ENCODE measurements around the gene TRIM21.
"Not testable (repeated sequence)": the region's sequence is repeated elsewhere in the genome, so short reads cannot be mapped to it uniquely, and the experiment has no call there.

Gene TRIM21

GRCh38 chr11:4393209-4393857, at the start of gene TRIM21:
TSS of gene TRIM21 (minus strand) at chr11:4393702. CDS start at chr11:4390409, 3,293 bp downstream.
- in situ Hi-C loops (cut with MboI; ENCODE audit: low pct_unique_long_range_greater_than_20kb, low sequenced_read_pairs), result no loop called here
- DNase-seq, result peak; percentile 98

DNA sequence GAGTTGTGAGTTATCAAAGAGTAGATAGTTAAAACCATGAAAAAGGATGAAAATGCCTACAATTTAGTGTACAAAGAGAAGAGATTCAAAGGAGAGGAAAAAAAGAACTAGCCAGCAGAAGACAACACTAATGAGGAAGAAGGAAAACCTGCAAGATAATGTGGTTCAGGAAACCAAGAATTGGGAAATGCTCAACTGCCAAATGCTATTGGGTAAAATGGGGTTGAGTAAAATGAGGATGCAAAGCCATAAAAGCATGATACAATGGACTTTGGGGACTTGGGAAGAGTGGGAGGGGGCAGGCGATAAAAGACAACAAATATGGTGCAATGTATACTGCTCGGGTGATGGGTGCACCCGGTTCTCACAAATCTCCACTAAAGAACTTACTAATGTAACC, 48.0 kb upstream of the TRIM21 start:
- DNase-seq, result peak; percentile 33
- in situ Hi-C loops (cut with MboI; ENCODE audit: low pct_unique_long_range_greater_than_20kb, low sequenced_read_pairs), result no loop called here

DNA sequence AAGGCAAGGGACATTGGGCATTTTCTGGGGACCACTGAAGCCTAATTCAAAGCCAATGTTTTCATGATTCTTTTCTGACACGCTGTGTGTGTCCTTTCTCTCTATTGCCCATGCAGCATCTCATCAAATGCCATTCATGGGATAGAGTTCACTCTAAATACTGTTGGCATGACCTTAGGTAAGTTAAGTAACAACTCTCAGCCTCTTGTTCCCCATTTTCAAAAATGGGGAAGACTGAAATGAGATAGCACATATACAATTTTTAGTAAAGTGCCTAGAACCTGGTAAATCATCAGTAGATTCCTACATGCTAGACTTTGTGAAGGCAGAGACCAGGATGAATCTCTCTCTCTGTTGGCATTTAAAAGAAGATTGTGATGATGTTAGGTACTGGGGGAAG, 42.9 kb upstream of the TRIM21 start:
- no peak for DNase-seq
- in situ Hi-C loops (cut with MboI; ENCODE audit: low pct_unique_long_range_greater_than_20kb, low sequenced_read_pairs), result no loop called here

DNA sequence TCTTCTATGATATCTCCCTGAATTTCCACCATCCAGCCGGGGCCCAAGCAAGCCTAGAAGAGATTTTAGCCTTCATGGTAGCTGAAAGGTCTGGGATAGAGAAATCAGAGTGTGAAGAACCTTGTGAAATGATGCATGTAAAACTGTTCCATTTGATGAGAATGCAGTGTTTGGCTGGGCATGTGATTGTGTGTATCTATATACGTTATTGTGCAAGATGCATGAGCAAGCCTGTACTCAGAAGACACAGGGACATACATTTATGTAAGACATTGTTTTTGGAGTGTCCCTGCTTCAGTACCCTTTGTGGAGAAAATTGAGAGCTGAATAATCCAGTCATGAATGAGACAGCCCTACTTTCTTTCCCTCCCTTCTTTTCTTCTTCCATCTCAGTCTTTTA, 40.4 kb upstream of the TRIM21 start:
- no peak for DNase-seq

GRCh38 chr11:4430051-4430450, 36.5 kb upstream of the TRIM21 start:
- in situ Hi-C loops (cut with MboI; ENCODE audit: low pct_unique_long_range_greater_than_20kb, low sequenced_read_pairs), result no loop called here
- DNase-seq, result no peak

More for the DNA sequence above, 40.4 kb upstream of the TRIM21 start:
- in situ Hi-C loops (cut with MboI; ENCODE audit: low pct_unique_long_range_greater_than_20kb, low sequenced_read_pairs), result no loop called here

- in situ Hi-C loops (cut with MboI; ENCODE audit: low pct_unique_long_range_greater_than_20kb, low sequenced_read_pairs), result no loop called here
- DNase-seq, result no peak
Observed at GRCh38 chr11:4418403-4418802, 24.9 kb upstream of the TRIM21 start.

DNA sequence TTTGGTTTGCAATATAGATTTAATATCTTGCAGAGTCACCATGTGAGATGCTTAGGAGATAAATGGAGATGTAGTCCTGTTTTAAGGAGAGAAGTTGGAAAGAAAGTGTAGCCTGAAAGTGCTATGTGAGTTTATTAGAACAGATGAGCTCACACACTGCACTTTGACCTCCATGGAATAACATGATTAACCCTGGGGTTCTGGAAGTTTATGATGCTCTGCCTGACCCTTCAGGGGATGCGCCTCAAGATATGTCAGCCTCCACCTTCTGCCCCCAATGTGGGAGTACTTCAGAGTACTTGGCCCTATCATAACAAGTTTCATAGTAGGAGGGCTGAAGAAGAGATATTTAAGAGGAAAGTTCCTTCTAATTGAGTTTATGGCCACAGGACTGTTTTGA, 23.3 kb upstream of the TRIM21 start:
- in situ Hi-C loops (cut with MboI; ENCODE audit: low pct_unique_long_range_greater_than_20kb, low sequenced_read_pairs), result no loop called here
- no peak for DNase-seq

GRCh38 chr11:4416306-4416705, 22.8 kb upstream of the TRIM21 start:
- in situ Hi-C loops (cut with MboI; ENCODE audit: low pct_unique_long_range_greater_than_20kb, low sequenced_read_pairs), result no loop called here
- no peak for DNase-seq

DNA sequence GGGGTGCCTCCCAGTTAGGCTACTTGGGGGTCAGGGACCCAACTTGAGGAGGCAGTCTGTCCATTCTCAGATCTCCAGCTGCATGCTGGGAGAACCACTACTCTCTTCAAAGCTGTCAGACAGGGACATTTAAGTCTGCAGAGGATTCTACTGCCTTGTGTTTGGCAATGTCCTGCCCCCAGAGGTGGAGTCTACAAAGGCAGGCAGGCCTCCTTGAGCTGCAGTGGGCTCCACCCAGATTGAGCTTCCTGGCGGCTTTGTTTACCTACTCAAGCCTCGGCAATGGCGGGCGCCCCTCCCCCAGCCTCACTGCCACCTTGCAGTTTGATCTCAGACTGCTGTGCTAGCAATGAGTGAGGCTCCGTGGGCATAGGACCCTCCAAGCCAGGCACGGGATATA, 12.7 kb upstream of the TRIM21 start:
- in situ Hi-C loops (cut with MboI; ENCODE audit: low pct_unique_long_range_greater_than_20kb, low sequenced_read_pairs); DNase-seq: not testable (repeated sequence)

DNA sequence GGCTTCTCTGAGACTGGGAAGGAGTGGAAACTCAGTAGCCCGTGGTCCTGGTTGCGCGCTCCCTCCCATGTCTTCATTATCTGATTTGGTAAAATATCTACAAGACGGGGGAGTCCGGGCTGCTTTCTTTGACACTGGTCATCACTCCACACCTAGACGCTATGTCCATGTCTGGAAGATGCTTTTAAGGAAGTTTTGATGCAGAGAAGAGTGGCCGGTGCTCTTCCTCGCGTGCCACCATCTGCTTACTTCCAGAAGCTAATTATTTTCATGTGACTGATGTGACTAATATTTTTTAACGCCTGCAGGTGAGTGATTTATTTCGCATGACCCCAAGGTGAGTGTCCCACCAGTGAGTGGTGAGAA, 339 bp upstream of the TRIM21 start:
- DNase-seq, result no peak

GRCh38 chr11:4388221-4388620, 5.3 kb downstream of the TRIM21 start:
- no peak for DNase-seq
- in situ Hi-C loops (cut with MboI; ENCODE audit: low pct_unique_long_range_greater_than_20kb, low sequenced_read_pairs), result no loop called here

More for the DNA sequence above, 339 bp upstream of the TRIM21 start:
- in situ Hi-C loops (cut with MboI; ENCODE audit: low pct_unique_long_range_greater_than_20kb, low sequenced_read_pairs), result no loop called here

- DNase-seq, result no peak
- in situ Hi-C loops (cut with MboI; ENCODE audit: low pct_unique_long_range_greater_than_20kb, low sequenced_read_pairs), result no loop called here
Observed at GRCh38 chr11:4385978-4386740, 7.3 kb downstream of the TRIM21 start.

DNA sequence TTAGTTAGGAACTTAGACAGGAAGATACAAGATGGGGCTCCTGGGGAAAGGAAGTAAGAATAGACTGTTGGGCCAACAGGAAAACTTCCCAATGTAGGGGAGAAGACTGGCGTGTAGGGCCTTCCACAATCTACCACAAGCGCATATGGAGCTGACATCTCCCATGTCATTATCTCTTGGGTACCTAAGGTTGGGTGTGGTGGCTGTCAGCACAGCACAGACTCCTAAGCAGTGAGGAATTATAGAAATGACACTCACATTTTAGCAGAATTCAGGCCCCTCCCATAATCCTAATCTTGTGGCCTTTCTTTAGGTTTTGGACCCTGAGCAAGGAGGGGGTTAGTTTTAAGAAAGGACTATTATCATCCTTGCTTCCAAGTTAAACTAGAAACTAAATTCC, 11.6 kb downstream of the TRIM21 start:
- DNase-seq, result no peak
- in situ Hi-C loops (cut with MboI; ENCODE audit: low pct_unique_long_range_greater_than_20kb, low sequenced_read_pairs), result no loop called here

DNA sequence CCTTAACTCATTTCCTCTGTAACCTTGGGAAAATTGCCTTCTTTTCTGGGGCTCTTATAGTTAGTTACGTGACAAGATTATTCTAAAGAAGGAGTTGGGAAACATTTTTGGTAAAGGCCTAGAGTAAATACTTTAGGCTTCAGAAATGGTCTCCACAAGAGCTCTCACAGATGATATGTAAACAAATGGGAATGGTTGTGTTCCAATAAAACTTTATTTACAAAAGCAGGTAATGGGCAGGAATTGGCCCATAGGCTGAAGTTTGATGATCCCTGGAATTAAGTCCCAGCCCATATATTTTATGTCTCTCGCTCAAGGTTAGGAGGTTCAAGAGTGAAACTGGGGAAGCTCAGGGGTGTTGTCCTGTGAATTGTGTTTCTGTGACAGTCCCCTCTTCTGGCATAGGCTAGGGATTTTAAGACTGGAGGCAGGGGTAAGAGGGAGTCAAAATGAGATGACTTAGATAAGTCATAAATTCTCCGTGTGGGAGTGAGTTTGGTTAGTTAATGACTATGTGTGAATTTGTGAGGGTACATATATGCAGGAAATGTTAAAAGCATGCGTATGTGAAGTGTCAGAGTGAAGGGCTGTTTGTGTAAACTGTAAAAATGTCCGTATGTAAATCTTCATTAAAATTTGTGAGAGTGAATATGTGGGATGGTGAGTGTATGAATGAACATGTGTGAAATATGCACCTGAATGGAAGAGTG, 17.9 kb downstream of the TRIM21 start:
- in situ Hi-C loops (cut with MboI; ENCODE audit: low pct_unique_long_range_greater_than_20kb, low sequenced_read_pairs), result no loop called here
- DNase-seq, result no peak

- in situ Hi-C loops (cut with MboI; ENCODE audit: low pct_unique_long_range_greater_than_20kb, low sequenced_read_pairs), result no loop called here
- DNase-seq, result no peak
Observed at GRCh38 chr11:4370166-4370565, 23.3 kb downstream of the TRIM21 start.

GRCh38 chr11:4368286-4368685, 25.2 kb downstream of the TRIM21 start, which contains the start of gene OR52B4:
TSS of gene OR52B4 (minus strand) at chr11:4368386. CDS start at chr11:4368295, 91 bp downstream.
- in situ Hi-C loops (cut with MboI; ENCODE audit: low pct_unique_long_range_greater_than_20kb, low sequenced_read_pairs), result no loop called here
- no peak for DNase-seq

GRCh38 chr11:4348142-4348541, 45.4 kb downstream of the TRIM21 start:
- in situ Hi-C loops (cut with MboI; ENCODE audit: low pct_unique_long_range_greater_than_20kb, low sequenced_read_pairs), result not testable (repeated sequence)

GRCh38 chr11:4345366-4345765, 48.1 kb downstream of the TRIM21 start:
- in situ Hi-C loops (cut with MboI; ENCODE audit: low pct_unique_long_range_greater_than_20kb, low sequenced_read_pairs); DNase-seq: not testable (repeated sequence)

More at GRCh38 chr11:4348142-4348541, 45.4 kb downstream of the TRIM21 start:
- DNase-seq, result not testable (repeated sequence)
